HG02885 (cell line): ENCODE measurements around the gene KRTAP5-10.
A peak's percentile ranks its signal among the peaks of the same experiment; 100 is the strongest.
"Not testable (repeated sequence)": the region's sequence is repeated elsewhere in the genome, so short reads cannot be mapped to it uniquely, and the experiment has no call there.

Experiments used
- ATAC-seq: cut with Tn5 transposase; IDR thresholded peaks from one replicate; pipeline ENCODE4 v1.9.1; 2021; ENCODE audit warnings: mild to moderate bottlenecking; ENCODE audit not compliant: unreplicated experiment, poor library complexity

The KRTAP5-10 gene

DNA sequence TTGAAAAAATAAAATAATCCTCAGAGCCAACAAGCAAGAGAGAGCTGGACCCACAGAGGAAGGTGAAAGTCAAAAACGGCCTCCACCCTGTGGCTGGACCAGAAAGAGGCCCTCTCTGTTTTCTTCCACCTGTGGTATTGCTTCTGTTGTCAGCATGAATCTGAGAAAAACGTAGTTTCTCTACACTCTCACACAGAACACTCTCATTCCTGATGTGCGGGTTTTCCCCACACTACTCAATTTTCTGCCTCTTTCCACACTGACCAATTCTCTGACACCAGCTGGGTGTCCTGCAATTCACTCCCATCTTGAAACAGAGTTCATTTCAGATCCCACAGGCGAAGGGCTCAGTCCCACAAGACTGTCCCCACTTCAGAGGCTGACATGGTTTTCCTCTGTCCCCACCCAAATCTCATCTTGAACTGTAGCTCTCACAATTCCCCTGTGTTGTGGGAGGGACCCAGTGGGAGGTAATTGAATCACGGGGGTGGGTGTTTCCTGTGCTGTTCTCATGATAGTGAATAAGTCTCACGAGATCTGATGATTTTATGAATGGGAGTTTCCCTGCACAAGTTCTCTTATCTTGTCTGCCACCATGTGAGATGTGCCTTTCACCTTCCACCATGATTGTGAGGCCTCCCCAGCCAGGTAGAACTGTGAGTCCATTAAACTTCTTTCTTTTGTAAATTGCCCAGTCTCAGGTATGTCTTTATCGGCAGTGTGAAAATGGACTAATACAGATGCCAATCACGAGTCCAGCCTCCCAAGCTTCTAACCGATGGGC is 24.6 kb upstream of the KRTAP5-10 start:
- peak; percentile 52 for ATAC-seq

DNA sequence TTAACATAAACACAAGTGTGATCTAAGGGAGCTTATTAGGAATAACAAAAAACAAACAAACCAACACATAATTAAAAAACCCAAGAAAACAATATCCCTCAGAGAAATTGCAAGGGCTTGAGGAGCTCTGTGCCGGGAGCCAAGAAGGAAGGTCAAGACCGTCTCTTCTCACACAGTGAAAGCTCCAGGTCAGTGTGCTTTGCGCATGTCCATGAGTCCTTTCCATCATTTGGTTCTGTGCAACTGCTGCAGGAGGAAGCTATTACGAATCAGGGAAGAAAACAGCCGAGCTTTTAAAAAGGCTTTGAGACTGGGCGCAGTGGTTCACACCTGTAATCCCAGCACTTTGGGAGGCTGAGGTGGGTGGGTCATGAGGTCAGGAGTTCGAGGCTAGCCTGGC is 23.0 kb upstream of the KRTAP5-10 start:
- no peak for ATAC-seq

GRCh38 chr11:71542879-71543777 is 22.2 kb upstream of the KRTAP5-10 start:
- ATAC-seq: no peak

DNA sequence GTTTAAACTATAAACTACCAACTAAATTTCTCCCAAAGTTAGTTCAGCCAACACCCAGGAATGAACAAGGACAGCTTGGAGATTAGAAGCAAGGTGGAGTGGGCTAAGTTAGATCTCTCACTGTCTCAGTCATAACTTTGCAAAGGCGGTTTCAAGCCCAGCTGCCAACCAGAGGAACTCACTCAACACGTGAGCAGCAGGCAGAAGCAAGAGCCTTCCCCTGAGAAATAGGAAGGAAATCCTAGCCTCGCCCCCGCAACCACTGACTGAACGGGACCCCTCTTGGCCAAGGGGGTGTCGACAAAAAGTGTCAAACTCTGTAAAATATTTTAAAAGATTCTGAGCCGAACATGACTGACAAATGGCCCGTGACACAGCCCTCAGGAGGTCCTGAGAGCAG is 21.5 kb upstream of the KRTAP5-10 start:
- ATAC-seq: no peak

DNA sequence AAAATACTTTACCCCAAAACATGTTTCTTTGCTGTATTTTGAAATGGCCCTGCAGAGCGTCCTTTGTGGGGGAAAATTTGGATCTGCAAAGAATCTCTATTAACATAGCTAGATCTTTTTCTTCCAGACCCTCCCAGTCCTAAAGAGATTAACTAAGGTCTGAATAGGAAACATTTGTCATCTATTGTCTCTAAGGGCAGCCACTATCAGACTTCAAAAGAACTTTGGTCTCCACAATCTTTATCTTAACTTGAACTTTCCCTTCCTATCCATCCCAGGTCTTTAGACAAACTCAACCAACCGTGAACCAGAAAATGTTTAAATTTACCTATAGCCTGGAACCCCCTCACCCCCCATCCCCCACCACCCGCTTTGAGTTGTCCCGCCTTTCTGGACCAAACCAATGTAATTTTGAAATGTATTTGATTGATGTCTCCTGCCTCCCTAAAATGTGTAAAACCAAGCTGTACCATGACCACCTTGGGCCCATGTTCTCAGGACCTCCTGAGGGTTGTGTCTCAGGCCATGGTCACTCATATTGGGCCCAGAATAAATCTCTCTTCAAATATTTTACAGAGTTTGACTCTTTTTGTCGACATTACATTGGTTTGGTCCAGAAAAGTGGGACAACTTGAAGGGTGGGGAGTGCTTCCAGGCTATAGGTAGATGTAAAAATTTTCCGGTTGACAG is 20.7 kb upstream of the KRTAP5-10 start:
- no peak for ATAC-seq

DNA sequence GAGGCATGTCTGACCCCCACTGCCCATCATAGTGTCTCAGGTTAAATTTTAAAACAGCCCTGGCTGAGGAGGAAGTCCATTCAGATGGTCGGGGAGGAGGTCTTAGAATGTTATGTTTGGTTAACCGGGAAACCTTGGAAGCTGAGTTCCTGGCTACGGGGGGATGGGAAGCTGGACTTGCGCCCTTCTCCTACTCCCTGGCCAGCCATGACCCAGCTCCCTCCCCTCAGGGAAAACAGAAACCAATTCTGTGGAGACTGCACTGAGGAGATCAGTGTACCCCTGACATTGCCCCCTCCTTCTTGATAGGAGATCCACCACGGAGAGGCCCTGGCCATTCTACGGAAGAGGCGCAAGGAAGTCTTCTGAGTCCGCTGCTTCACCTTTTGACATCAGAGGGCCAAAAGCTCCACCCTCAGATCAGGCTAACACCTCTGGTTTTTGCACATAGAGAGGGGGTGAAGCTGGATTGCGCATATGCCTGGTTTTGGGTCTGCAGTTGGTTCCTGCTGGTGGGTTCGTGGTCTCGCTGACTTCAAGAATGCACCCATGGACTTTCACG is 19.9 kb upstream of the KRTAP5-10 start:
- no peak for ATAC-seq

DNA sequence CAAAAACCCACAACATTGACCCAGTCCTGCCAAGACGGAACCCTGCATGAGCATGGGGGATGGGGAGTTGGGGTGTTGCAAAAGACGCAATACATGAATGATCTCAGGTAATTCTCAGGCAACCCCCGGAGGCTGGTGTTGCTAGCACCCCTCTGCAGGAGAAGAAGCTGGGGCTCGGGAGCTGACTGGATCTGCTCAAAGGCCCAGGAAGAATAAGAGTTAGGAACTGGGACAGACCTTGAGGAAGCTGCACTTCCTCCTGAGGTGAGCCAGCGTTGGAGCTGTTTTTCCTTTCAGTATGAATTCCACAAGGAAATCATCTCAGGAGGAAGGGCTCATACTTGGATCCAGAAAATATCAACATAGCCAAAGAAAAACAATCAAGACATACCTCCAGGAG is 17.2 kb upstream of the KRTAP5-10 start, which contains the start of gene KRTAP5-9:
Gene KRTAP5-9 (plus strand): TSS at position 301 of the 400 bp plus-strand sequence. CDS start 238 bp downstream, outside the sequence.
- ATAC-seq: no peak

- ATAC-seq: no peak
Observed at GRCh38 chr11:71548716-71549151, 16.6 kb upstream of the KRTAP5-10 start.

DNA sequence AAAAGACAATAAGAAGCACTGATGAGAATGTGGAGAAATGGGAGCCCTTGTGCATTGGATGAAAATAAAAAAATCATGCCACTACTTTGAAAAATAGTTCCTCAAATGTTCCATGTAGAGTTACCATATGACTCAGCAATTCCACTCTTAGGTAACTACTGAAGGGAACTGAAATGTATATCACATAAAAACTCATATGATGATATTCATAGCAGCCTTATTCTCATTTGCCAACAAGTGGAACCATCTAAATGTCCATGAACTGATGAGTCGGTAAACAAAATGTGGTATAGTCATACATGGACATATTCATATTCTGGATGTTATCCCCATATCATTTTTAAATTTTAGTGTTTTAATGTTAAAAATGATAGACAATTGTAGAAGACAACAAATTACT is 13.7 kb upstream of the KRTAP5-10 start:
- ATAC-seq: no peak

- no peak for ATAC-seq
Observed at GRCh38 chr11:71554996-71555395, 10.4 kb upstream of the KRTAP5-10 start.

- ATAC-seq: no peak
Observed at GRCh38 chr11:71555508-71555907, 9.9 kb upstream of the KRTAP5-10 start.

GRCh38 chr11:71556018-71556417 is 9.3 kb upstream of the KRTAP5-10 start:
- ATAC-seq: no peak

DNA sequence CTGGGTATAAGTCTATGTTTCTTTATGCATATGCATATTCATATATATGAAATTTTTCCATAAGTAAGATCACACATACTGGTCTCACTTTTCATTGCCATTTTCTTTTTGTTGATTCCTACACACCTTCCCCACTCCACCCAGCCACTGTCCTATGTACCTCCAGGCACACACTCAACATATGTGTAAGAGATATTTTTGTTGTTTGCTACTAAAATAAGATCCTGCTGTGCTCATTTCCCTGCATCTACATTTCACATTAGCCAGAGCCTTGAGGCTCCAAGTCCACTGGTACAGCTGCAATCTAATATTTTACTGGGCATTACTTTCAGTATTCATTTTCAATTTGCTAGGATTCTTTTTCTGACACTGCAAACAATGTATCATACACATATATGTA is 8.1 kb upstream of the KRTAP5-10 start:
- ATAC-seq: no peak

GRCh38 chr11:71558996-71559395 is 6.4 kb upstream of the KRTAP5-10 start:
- no peak for ATAC-seq

DNA sequence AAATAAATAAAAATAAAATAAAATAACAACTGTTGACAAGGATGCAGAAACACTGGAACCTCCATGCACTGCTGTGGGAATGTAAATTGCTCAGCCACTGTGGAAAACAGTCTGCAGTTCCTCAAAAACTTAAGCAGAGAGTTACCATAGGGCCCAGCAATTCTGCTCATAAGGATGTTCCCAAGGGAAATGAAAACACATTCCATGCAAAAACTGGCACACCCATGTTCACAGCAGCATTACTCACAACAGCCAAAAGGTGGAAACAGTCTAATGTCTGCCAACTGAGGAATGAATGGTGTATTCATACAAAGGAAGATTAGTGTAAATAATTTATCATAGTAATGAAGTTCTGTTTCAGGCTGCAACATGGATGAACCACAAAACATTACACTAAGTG is 3.2 kb upstream of the KRTAP5-10 start:
- ATAC-seq: no peak

DNA sequence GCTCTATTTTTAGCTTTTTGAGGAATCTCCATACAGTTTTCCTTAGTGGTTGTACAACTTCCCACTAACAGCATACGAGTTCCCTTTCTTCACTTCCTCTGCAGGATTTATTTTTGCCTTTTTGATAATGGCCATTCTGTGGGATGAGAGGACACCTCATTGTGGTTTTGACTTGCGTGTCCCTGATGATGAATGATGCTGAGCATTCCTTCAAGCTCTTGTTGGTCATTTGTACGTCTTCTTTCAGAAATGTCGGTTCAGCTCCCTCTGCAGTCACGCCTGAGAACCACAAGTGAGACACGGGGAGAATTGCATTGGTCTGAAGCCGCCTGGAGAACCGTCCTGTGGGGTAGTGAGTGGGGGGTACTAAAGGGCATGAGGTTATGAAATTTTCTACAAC is 2.0 kb upstream of the KRTAP5-10 start:
- ATAC-seq: no peak

DNA sequence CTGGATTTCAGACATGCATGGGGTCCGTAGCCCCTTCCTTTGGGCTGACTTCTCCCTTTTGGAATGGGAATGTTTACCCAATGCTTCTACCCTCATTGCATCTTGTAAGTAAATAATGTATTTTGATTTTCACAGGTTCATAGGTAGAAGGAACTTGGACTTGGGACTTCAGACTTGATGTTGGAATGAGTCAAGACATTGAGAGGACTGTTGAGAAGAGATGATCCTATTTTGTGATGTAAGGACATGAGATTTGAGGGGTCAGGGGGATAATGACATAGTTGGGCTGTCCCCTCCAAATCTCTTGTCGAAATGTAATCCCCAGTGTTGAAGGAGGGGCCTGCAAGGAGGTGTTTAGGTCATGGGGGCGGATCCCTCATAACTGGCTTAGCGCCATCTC is 933 bp upstream of the KRTAP5-10 start:
- ATAC-seq: no peak

GRCh38 chr11:71566081-71566620 is 788 bp downstream of the KRTAP5-10 start:
- ATAC-seq: no peak

DNA sequence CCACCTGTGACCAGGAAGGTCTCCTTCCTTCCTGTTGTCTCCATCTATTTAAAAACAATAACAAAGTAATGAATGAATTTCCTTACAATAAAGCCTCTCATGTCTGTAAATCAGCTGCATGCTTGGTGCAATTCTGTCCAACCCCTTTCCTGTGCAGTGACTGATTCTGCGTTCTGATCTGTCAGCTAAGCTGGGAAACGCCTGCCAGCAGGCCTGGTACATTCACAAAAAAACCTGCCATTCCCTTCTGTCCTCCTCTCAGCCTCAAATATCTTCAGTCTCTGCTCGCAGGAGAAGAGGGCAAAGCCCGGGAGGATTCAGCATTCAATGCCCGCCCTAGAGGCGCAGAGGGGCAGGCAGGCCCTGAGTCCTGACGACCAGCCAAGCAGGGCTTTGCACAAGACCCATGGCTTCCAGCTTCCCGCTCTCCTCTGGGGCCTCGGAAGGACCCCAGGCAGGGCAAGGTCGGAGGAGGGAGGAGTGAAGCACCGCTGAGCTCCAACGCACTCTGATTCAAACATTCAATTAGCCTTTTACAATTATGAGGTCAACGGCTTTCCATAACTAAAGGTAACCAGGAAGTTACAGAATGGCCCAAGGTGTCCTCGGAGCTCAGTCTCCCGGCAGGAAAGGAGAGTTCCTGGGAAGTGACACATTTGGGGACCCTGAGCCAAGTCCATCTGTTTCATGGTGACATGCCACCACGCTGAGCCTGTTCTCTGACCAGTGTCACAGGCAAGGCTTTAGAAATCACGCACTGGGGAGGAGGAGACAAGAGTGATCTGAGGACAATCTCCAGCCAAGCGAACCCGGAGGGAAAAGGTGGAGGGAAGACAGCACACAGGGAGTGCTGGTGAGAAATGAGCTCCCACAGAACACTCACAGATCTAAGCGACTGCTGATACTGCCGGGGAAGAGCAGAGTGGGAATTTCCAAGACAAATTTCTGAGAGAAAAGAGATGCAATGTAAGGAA is 1.6 kb downstream of the KRTAP5-10 start:
- not testable (repeated sequence) for ATAC-seq
